ENCODE results near the gene GRM7.

The GRM7 gene

GRCh38 chr3:7678521-7678920 lies 817.6 kb downstream of the GRM7 start:
- no peak for DNase-seq

DNA sequence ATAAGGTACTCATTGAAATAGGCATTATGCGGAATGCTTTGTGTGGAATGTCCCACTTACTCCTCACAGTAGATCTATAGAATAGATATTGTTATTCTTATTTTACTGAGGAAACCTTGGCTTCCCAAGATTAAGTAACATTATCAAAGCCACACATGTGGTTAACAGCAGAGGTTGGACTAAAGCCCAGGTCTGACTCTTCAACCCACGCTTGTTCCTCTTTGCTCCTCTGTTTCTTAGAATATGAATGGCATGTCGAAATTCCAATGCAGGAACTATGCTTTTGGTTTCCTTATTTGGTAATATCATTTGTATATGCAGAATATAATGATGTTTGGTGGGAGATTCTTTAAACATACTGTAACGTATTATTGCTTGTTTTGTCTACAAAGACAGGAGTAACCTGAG lies 821.9 kb downstream of the GRM7 start:
- DNase-seq: peak; percentile 98

DNA sequence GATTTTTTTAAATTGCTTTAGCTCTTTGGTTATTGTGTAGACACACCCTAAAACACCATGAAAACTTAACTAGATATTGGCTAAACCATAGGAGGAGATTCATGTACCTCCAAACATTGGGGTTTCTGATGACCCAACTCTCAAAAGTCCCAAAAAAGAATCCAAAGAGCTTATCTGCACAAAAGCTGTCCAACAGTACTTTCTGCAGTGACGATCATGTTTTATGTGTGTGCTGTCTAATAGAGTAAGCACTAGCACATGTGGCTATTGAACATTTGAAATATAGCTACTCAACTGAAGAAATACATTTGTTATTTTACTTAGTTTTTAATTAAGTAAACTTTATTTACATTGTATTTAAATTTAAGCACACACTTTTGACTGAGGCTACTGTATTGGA lies 822.5 kb downstream of the GRM7 start:
- no peak for DNase-seq

- no peak for DNase-seq
Observed at GRCh38 chr3:7684182-7684715, 823.3 kb downstream of the GRM7 start.

DNA sequence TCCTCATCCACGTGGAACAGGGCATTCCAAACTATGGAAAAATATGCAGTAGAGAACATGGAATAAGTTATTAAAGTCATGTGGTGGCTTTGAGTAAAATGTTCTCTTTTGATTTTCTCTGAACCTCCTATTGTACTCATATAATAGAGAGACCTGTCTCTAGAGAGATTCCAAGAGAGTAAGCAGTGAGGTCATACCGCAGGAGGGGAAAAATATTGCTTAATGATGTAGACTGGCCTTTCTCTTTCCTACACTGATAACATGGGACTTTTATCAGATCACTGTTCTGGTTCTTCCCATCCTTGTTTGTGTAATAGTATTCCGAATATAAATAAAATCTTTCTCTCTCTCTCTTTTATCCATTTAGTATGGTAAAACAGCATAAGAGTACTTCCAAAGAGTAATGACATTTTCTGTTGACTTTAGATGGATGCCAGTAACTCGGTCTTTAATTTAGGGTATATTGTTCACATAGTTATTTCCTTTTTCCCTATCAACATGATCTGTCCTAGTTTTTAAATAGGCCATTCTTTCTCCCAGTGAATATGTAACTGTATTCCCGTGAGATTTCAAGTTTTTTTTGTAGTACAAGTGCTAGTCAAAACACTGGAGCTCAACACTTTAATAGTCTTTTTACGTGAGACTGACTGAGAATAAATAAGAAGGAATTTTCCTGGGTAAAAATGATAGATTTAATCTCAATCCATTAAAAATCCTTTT lies 826.7 kb downstream of the GRM7 start:
- DNase-seq: no peak

GRCh38 chr3:7692866-7693265 lies 832.0 kb downstream of the GRM7 start:
- DNase-seq: no peak

- no peak for DNase-seq
Observed at GRCh38 chr3:7693976-7694375, 833.1 kb downstream of the GRM7 start.

DNA sequence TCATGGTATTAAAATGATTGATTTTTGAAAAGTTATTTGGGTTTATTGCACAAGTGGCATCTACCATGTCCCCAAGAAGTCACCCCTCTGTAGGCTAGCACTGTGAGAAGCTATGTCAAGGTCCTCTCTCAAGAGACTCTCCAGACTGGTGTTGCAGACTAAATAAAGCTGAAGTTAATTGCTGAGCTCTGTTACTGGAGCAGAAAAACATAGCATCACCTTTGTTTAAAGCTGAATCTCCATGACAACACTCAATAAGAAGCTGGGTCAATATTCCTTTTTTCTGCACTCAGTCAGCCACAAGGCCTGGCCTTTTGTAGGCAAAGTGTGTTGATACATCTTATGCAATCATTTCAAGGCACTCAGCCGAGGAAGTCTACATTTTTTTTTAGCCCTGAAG lies 834.1 kb downstream of the GRM7 start:
- no peak for DNase-seq

- DNase-seq: no peak
Observed at GRCh38 chr3:7696320-7696719, 835.4 kb downstream of the GRM7 start.

DNA sequence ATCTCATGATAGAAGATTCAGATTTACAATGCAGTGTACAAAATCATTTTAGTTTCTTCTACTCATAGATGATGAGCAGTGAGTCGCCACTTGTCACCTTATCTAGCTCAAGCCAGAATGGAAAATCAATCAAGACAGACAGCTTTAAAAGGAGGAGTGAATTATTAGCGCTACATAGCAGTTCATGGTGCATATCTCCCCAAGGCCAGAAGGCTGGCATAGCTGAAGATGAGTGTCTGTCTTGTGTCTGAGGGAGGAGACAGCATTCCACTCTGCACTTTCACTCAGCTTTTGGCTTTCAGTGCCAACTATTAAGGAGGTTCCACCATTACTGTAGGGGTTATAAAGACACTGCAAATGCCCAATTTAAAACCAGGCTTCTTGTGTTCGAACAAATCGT lies 836.6 kb downstream of the GRM7 start:
- no peak for DNase-seq

DNA sequence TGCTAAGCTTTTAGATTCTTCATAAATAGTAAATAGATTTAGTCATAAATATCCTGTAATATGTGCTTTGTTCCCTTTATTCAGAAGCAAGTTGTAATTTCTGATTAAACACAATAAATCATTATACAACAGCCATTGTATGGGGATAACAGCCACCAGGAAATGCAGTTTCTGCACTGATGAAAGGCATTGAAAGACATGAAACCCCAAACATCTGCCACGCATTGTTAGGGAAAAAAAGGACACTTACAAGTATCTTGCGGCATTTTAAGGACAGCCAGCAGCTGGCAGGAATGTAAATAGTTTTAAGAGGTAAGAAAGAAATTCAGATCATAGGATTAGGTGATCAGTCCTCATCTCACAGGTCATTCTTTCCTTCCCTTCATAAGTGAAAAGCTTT lies 839.6 kb downstream of the GRM7 start:
- DNase-seq: no peak

GRCh38 chr3:7700977-7701376 lies 840.1 kb downstream of the GRM7 start:
- no peak for DNase-seq

DNA sequence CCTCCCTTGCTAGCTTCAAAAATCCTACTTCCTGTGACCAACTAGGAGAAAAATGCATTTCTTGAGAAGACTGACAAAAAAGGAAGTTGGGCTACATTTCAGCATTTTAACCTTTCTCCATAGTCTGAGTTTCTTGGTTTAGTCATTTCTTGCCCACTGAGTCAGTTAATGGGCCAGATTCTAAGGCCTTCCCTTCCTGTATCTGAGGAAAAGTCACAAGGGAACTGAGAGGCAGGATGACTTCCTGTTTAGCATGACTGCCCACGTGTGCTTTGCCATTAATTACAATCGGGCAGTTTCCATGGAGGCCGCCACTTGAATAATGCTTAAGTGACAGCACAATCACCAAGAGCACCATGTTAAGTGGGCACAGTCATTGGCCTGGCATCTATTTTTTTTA lies 846.3 kb downstream of the GRM7 start:
- DNase-seq: no peak

GRCh38 chr3:7709376-7710082 lies 848.6 kb downstream of the GRM7 start:
- DNase-seq: no peak

DNA sequence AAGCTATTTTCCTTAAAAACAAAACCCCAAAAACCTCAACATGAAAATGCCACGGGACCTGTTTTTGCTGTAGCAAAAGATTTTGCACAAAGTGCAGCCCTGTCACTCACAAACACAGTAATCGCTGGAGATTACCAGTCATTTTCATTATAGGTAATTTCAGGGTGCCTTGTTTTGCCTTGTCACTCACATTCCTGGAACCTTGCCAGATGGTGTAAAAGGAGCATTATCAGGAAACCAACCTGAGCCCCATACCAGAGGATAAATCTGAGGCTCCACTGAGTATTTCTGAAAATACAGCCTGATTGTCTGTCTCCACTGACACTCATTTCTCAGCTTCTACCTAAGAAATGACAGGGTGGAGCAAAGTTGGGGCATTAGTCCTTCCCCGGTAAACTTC lies 849.4 kb downstream of the GRM7 start:
- DNase-seq: no peak

DNA sequence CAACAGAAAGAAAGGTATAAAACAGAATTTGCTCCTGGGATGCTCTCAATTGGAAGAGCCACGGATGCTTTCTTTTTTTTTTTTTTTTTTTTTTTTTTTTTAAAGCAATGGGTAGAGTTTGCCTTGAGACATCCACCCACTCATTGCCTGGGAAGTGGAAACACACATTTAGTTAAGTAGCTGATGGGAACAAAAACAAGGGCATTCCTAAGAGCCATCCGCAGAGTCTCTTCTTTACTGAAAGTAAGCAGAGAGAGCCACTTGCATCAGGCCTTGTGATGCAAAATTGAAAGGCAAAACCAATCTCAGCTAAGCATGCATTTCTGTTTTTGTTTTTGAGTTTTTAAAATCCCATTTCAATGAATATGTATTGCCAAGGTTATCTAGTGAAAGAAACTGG lies 852.8 kb downstream of the GRM7 start:
- DNase-seq: no peak

- no peak for DNase-seq
Observed at GRCh38 chr3:7720649-7721297, 859.9 kb downstream of the GRM7 start.

DNA sequence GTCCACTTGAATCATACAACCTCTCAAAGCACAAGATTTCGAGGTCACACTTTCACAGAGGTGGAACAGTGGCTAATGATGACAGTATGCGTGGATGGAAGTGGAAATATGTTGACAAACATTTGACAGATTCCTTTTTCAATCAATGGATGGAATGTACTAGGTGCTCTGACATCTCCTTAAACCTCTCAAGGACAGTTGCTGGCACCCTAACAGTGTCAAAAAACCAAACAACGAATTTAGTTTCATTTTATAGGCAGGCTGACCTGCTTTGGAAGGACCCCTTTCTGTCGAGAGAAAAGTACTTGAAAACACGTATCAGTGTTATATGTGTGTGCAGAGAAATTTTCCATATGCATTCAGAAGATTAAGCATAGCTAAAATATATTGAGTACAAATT lies 861.0 kb downstream of the GRM7 start:
- DNase-seq: no peak

DNA sequence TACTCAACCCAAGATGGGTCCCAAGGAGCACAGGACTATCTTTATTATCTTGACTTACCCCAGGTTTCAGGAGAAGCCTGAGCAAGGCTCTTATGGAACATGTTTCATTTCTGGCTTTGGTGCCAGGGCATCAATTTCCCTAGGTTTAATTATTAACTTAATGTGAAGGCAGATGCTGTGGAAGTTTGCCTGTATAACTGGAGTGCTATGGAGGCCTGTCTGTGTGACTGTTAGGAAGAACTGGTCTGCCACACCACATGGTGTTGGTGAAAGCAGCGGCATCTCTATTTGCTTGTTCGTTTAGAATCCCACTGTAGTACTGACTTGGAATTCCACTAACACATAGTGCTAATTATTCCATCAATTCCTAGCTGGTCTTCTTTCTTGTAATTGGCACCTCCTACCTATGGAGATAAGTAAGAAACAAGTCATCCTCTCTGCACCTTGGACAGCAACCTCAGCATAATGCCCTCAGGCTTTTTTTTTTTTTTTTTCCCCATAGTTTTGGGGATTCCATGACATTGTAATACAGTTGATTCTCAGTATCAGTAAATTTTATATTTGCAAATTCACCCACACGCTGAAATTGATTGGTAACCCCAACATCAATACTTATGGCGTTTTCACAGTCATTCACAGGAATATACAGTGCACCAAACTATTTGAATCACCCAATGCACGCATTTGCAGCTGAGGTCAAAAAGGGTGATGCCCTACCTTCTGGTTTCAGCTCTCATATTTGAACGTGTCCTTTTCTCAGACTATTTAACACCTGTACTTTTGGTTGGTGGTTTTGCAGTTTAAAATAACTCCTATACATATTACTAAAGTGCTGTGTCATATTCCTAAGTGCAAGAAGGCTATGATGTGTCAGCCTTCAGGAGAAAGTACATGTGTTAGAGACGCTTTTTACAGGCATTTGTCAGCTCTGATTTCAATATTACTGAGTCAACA lies 867.9 kb downstream of the GRM7 start:
- no peak for DNase-seq

GRCh38 chr3:7733933-7734332 lies 873.0 kb downstream of the GRM7 start:
- DNase-seq: no peak

GRCh38 chr3:7734456-7734855 lies 873.5 kb downstream of the GRM7 start:
- DNase-seq: no peak

DNA sequence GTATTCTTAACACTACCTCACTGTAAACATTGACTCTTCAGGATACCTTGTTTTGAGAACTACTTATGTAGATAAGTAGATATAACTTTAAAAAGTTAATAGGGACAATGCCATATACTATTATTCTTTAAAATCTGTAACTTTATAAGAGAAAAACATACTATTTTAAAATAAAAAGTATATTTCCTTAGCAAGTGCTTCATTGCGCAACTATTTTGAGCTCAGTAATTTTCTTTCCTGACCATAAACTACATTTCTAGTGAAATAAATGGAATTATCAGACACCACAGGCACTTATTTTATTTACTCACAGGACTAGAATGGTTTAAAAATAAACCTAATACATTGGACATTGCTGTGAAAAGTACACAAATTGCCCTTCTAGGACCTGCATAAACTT lies 876.3 kb downstream of the GRM7 start:
- no peak for DNase-seq

DNA sequence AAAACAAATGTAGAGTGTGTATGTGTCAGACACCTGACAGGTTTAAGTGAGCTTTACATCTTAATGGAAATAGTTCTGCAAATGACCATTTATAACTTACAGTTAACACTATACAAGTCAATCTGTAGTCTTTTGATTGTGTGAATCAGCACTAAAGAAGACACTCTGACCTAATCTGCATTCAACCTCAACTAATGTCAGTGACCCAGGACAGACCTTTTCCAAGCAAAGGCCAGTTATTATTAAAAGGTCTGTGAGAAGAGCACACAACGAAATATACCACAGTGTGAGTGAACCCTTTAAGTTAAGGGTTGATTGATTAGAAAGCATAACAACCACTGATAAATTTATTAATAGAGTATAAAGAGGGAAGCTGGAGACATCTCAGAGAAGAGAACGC lies 878.8 kb downstream of the GRM7 start:
- DNase-seq: no peak
